Stimulated activated CD8-positive, alpha-beta memory T cell treated with anti-CD3 and anti-CD28 coated beads, Interleukin-15, amount 100 ng/mL, for 48 hours (primary cell): Measurements from ENCODE around the gene RCAN1.

ENCODE experiments used
- DNase-seq, 2 donors: peaks; one replicate each; pipeline ENCODE4 v3.0.0-alpha.2; 2020; ENCODE audit warnings: low read depth in 2 of 2

RCAN1 gene

DNA sequence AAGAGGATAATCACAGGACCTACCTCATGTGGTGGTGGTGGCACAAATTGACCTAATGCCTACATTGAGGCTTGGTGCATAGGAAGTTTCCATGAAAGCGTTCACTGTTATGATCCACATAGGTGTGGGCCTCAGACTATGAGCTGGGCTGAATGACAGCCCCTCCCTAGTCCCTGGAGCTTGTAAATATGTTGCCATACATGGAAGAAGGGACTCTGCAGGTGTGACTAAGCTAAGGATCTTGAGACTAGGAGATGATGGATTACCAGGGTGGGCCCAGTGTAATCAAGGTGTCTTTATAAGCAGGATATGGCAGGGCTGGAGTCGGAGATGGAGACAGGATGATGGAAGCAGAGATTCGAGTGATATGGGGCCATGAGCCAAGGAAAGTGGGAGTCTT, 71.9 kb downstream of the RCAN1 start:
- DNase-seq = no peak

DNA sequence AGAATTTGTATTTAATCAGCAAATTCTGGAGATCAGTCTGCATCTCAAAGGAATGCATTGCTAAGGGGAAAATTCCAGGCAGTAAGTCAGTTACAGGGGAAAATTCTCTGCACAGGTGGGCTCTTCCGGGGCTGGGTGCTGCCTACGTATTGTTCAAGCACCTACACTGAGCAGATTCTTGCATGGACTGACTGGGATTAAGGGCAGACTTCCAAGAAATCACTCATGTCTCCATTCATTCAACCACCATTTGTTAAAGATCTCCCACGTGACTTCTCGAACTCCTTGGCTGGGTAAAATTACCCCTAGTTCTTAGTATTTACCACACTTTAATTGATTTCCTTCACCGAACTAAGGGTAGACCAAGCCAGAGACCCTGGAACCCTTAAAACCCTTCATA, 74.7 kb downstream of the RCAN1 start:
- no peak for DNase-seq

DNA sequence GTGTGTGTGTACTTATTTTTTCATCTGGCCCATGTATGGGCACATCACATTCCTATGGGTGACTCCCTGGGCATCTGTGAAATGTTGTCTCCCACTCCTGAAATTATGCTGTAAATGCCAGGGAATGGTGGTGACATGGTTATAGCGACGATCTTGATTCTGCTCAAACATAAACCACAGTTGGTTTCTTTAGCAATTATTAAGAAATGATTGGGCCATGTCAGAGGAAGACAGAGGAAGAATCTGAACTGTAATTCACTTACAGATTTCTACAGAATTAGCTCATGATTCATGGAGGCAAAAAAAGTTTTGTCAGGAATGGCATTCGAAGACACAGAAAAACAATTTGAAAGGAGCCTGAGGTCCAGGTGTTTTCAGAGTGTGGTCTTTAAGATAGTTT, 77.1 kb downstream of the RCAN1 start:
- no peak for DNase-seq

DNA sequence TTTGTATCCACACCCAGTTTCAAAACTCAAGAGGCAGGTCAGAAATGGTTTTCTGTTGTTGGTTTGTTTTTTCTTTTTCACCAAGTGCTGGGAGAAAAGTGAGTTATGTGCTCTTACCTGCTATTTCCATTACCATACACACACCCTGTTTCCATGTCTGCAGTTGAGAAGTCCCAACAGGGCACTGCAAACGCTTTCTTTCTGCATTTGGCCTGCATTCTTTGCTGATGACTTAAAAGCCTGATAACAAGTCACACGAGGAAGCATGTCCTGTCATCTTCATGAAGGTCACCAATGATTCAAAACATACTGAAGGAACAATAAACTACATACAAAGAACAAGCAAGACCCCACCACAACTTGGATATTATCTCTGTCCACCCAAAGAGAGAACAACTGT, 78.1 kb downstream of the RCAN1 start:
- no peak for DNase-seq

DNA sequence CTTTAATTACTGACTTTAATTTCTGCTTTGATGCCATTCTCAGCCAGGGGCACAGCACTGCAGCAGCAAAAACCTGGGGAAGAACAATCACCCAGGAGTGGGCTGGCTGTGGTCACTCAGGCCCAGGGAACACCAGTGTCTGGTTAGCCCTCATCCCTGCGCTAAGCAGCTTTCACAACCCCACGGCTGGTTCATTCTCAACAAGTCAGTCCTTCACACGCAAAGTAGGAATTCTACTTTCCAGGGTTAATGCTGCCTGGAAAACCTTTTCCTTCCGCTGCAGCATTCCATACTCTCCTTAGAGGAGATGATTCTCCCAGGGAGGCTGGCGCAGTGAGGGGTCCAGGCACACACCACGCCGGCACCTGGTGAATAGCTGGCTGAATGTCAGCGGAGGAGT, 78.6 kb downstream of the RCAN1 start:
- no peak for DNase-seq

DNA sequence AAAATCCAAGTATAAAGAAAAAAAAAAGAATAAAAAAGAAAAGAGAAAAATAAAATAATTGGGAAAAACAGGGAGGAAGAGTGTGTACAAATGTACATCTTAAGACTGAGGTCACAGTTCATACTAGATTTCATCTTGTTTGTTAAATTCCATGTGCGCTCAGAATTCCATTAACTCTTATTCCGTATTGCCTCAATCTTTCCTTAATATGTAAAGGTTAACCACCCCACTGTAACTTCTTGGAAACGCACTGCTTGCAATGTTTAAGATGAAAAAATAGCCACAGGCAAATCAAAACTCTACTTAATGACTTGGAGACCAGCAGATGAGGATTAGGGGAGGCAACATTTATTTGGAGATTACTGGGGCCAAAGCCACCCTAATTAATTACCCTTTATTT, 79.0 kb downstream of the RCAN1 start:
- DNase-seq = no peak

DNA sequence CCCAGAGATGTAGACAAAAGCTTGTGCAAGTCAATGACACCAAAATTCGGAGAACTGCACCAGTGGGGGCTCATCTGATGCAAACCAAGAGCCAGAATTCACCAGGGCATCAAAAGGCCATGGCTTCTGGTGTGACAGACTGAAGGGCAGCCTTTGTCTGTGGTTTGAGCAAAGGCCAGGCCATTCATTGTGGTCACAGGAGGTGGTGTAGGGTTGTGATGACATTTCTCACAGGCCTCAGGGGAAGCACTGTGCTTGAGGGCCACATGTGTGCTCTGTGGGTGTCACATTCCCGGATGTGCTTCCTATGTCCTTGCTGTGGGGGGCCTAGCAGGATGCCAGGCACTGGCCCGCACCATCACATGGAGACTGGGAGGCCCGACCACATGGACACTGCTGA, 80.4 kb downstream of the RCAN1 start:
- peak in 1 of 2 donors; percentile 38 for DNase-seq

DNA sequence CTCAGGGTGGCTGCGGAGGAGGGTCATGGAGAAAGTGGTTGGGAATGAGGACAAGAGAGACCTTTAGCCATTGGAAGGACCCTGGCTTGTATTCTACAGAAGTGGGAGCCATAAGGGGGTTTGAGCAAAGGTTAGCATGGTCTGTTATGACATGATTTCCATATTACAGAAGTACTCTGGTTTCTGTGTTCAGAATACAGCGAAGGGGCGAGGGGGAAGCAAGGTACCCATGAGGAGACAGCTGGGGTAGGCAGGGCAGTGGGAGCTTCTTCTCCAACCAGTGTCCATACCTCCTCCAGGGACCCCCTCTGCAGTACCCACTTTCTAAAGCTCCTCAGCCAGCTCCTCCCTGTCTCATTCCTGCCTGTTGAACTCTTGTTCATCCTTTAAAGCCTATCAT, 81.0 kb downstream of the RCAN1 start:
- DNase-seq = no peak

DNA sequence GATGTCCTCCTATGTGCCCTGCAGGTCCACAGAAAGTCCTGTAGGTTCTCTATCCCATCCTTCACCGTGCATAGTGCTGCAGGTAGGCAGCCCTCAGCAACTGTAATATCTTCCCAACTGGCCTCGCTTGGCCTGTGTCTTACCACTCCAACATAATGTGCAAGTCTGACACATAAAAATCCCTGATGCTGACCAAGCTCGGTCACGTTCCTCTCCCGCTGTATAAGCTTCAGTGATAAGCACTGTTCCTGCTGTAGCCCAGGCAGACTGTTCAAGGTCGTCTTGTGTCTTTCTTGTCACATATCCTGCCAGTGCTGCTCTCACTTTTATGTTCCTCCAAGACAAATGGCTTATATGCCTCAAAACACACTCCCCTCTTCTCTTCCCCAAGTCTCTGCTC, 83.5 kb downstream of the RCAN1 start:
- DNase-seq = no peak

DNA sequence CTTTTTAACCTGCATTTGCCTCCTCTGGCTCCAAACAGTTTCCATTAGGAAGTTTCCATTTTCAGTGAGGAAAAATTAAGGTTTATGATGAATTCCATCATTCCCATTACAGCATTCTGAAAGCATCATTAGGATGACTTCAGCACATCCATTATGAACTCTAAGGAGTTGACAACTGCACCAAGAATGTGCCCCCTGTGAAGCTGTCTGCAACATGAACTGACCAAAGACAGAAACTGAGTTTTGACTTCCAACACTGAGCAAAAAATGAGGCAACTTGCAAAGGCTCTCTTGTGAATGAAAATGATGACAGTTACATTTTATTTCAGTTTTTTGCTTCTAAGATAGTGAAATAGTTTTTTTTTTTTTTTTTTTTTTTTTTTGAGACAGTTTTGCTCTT, 84.7 kb downstream of the RCAN1 start:
- DNase-seq = no peak

DNA sequence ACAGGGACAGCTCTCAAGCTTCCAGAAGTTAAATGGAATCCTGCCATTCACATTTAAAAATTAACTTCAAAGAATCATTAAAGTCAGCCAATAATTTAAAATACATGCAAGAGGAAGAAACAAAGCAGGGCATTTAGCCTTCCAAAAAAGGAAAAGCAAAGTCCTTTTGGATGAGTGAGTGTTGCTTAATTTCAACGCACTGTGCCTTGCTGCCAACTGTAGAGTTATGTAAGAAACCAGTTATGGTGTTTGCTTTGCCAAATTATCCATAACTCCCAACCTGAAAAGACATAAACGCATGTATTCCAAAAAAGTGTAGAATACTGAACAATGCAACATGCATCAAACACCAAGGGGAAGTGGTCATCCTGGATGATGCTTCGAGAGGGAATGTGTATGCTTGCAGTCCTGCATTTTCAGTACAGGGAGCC, 86.8 kb downstream of the RCAN1 start:
- no peak for DNase-seq

DNA sequence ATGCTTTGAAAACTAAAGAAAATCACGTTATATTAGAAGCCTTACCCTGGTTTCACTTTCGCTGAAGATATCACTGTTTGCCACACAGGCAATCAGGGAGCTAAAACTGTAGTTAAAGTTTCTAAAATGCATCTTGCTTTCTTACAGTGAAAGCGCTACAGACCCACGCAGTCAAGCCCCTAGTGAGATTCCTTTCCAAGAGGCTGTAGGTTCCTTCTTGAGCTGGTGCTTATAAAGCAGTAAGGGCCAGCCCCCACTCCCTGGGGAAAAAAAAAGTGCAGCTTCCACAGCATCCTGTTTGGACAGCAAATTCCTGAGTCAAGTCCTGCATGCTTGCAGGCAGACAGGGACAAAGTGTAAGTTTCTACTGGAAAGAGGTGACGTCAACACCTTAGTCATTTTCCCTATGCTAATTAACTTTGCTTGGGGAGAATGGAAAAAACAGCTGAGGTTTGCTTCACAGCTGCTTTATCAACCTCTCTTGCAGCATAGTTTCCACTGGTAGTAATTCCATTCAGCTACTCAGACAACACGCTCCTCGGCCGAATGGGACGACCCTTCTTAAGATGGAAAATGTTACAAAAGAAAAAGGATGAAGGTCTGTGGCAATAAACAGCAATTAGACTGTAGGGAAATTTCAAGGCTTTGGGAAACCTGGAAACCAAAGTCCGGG, 88.2 kb downstream of the RCAN1 start:
- no peak for DNase-seq

DNA sequence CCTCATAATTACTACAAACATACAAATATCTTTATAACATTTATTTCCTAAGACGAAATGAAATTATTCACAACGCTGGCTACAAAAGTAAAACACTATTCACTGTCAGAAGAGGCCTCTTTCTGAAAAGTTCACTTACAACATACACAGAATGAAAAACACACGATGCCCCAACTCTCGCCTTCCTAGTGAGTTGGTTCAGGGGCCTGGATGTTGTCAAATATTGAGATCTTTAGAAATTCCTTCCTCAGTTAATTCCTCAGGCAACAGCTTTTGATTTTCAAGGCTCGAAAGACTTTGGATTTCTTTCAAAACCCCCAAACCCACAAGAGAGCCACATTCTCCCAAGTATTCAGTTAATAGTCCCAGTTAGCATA, 88.7 kb downstream of the RCAN1 start:
- DNase-seq = no peak

DNA sequence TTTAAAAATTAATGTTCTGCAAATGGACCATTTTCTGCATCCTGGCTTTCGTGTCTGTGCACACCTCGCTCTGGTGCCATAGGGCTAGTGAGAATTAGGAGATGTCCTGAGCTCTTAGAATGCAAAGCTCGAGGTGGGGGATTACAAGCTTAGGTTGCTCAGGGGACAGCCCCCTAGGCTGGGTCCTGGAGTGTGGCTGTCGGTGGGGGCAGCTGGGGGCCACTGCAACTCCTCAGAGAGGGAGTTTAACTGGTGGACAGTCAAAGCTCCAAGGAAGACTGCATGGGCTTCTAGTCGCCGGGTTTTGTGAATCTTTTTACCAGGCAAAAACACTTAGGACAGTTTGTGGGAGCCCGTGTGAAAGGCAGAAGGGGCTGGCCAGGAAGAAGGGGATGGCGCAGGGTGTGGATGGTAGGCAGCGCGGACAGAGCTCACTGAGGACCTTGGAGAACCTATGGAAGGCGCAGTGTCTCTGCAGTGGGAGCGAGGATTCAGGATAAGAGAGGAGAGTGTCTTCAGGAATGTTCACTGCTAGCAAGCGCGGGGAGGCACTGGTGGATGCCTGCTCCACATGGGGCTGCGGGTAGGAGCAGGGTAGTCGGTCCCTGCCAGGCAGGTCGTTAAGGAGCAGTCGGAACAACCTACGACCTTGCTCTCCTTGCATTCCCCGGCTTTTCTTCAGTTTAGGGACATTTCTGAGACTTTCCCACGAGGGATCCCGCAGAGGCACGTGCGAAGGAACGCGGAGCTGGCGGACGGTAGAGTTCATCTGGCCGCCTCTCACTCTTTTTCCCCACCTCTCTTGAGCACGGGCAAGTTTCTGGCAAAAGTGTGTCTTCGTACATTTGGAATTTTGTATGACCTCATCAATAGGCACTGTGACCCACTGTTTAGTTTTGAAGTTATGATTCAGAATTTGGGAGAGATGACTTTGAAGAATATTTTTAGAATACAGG, 90.0 kb downstream of the RCAN1 start:
- no peak for DNase-seq

DNA sequence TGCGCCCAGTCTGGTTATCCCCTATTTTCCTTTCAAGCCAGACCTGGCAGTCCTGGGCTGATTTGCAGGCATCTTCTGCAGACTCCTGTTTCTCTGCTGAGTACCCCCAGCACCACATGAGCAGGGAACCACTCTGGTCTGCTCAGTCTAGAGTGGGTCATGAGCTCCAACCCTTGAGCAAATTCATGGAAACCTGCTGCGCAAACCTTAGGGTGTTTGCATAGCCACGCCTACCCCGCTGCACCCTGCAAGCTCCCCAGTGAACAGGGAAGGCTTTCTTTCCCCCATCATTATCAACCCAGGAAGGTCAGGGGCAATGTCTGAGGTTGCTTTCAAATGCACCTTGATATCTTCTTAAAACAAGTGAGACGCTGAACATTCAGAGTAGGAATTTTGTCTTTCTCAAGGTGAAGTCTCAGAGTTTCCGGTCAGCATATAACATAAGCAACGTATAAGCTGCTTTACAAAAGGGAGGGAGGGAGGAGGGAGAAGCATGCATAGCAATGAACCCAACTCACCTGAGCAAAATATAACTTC, 91.8 kb downstream of the RCAN1 start:
- DNase-seq = no peak

DNA sequence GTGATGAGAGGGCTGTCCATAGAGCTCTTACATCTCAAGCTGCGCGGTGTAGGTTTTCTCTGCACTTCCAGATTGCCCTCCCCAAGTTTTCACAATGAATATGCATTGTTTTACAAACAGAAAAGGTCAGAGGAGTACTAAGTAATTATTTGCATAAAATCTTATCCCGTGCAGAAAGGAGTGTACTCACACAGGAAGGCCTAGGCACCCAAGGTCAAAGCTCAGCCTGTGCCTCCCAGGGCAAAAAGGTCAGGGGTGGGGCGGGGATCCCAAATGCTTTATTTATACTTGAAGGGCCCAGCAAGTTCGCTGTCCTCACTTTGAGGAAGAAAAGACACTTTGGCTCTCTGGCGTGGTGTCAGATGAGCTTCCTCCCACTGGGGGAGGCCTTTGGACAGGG, 92.6 kb downstream of the RCAN1 start:
- DNase-seq = no peak

DNA sequence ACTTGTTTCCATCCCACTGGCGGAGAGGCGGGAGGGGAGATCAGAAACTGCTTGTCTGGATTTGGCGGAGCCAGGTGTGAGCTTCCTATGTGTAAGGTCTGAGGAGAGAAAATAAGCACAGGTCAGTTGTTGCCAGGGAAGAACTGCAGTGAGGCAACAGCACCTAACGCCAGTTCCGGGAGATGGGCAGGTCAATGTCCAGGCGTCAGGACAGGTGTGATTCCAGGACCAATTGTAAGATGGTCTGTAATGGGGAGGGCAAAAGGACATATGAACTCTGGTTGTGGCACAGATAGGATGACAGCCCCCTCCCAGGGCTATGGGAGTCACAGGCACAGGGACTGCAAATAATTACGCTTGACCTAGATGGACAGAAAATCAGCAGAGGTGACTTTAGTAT, 93.4 kb downstream of the RCAN1 start:
- no peak for DNase-seq

DNA sequence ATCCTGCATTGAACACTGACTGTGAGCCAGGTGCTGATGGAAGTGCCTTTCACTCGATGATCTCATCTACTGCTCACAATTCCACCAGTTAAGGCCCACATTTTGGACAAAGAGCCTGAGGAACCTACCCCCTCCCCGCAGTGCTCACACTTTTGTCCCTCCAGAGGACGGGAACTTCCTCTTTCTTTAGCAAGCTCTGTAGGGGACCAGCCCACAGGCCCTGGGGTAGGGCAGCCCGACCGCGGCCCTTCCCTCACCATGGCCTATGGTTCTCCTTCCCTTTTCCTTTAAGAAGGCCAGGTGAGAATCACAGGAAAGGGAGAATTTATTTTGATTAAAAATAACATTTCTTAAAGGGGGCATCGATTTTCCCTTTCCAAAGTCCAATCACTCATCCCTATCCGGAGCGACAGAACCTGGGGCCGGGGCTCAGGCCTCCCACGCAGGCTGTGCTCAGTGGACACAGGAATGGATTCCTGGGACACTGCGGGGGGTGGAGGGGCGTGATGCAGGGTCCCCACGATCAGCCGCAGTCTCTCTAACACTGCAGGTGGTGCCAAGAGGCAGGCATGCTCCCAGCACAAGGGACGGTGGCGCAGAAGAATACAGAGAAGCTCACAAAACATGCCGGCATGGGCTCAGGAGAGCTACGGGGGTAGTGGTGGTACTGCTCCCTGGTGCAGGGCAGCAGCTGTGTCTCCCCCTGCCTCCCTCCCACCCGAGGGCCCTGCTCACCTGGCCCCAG, 94.0 kb downstream of the RCAN1 start:
- no peak for DNase-seq

DNA sequence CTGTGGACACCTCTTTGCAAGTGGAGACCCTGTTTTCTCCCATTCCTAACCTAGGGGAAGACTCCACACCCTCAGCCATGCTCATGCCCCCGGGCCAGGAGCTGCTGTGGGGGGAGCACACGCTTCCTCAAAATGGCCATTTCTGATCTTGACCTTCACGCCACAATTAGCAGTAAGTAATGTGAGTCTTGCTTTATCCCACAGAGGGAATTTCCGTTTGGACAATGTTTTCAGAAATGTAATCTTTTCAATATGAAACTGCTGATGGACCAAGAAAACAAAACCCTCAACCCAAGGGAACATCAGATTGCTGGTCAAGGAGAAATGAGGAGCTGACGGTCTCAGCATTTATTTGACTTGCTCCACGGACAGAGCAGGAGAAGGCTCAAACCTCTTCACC, 94.6 kb downstream of the RCAN1 start:
- DNase-seq = no peak

DNA sequence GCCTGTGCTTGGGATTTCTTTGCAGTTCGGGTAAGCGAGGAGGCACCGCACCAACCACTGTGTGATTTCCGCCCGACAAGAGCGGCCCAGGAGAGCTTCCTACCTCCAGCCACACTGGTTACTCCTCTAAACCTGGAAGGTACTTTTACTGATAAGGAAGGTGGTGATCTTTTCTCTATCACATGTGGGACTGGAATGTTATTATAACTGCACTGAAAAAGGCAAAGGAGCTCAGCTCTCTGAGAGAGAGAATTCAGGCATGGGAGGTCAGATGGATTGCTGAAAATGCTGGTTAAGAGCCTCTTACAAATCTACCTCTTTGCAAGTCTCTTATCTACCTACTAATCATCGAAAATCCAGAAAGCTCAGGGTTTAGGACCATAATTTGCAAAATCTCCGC, 95.2 kb downstream of the RCAN1 start:
- no peak for DNase-seq

DNA sequence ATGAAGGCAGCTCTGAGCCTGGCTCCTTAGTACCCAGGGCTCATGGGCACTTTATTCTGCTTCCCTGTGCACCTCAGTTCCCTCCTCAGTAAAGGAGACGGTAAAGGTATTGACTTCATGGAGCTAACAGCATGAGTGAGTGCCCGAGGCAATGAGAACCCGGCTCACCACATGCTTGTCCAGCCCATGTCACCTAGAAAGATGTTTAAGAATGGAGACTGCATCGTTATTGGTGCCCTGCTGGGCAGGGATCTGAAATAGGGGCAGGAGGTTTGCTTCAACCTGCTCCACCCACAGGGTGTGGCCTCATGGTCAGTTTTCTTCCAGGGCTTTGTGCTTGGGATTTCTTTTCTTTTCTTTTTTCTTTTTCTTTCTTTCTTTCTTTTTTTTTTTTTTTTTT, 95.9 kb downstream of the RCAN1 start:
- no peak for DNase-seq

DNA sequence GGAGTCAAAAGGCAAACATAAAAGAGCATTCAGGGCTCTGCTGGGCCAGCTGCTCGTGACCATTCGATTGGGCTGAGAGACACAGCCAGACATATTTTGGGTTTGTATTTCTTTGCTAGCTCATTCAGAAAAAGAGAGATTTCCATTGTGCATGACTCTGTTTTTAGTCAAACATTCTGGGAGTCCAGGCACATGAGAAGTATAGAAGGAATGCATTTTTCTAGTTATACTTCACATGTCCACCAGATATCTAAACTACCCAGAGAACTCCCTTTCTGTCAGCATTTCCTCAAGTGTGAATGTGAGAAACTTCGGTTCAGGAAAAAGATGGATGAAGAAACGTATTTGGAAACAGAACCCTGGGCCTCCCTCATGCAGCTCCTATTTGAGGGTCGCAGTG, 96.6 kb downstream of the RCAN1 start:
- no peak for DNase-seq
